Sigmoid colon (tissue), 7 donors: ENCODE data around the gene TRIM65. TPM values are rescaled to one million over a fixed set of nuclear protein-coding genes. Genes with fewer than 3 reads are reported as not detected.
A peak's percentile ranks its signal among the peaks of the same experiment; 100 is the strongest.

Experiments
- DNase-seq: peaks from one replicate; pipeline ENCODE4 v3.0.0-alpha.2; 2019
- H3K27ac ChIP-seq, 4 donors: fragments of 200-600 bp; sonication (generic); one replicate each; pipeline ENCODE4 v1.5.1; 2016 to 2019; ENCODE audit warnings: mild to moderate bottlenecking in 1 of 4
- H3K27me3 ChIP-seq, 3 donors: fragments of 200-600 bp; sonication (generic); one replicate each; pipeline ENCODE4 v1.5.1; 2019; ENCODE audit warnings: mild to moderate bottlenecking in 1 of 3
- H3K36me3 ChIP-seq, 4 donors: fragments of 200-600 bp; sonication (generic); one replicate each; pipeline ENCODE4 v1.5.1; 2016 to 2019
- H3K4me1 ChIP-seq, 4 donors: fragments of 200-600 bp; sonication (generic); one replicate each; pipeline ENCODE4 v1.5.1; 2017 to 2019
- H3K4me3 ChIP-seq, 4 donors: fragments of 200-600 bp; sonication (generic); one replicate each; pipeline ENCODE4 v1.5.1; 2017 to 2019; ENCODE audit warnings: mild to moderate bottlenecking in 2 of 4, moderate library complexity in 1 of 4
- H3K9me3 ChIP-seq, 4 donors: fragments of 200-600 bp in 3 of 4; sonication (generic) in 3 of 4; one replicate each; pipeline versions ENCODE4 v1.5.1 to v1.6.1; 2013 to 2019
- CTCF ChIP-seq, 4 experiments: fragments of 450-650 bp in 3 of 4; fragments of 200-600 bp in 1 of 4; IDR thresholded peaks; one replicate each; pipeline ENCODE4 v1.5.1; 2016 to 2019; ENCODE audit warnings: antibody characterized with exemption in 4 of 4, mild to moderate bottlenecking in 3 of 4, moderate library complexity in 2 of 4
- EP300 ChIP-seq, 4 donors: sonication (generic); formaldehyde crosslinking; IDR thresholded peaks; one replicate each; pipeline ENCODE4 v1.6.1; 2017; ENCODE audit warnings: antibody characterized with exemption in 4 of 4
- POLR2A ChIP-seq, 2 donors: fragments of 450-650 bp; IDR thresholded peaks; one replicate each; pipeline ENCODE4 v1.6.1; 2016; ENCODE audit warnings: antibody characterized with exemption in 2 of 2, mild to moderate bottlenecking in 2 of 2, moderate library complexity in 2 of 2
- POLR2AphosphoS5 ChIP-seq, 4 donors: sonication (generic); formaldehyde crosslinking; IDR thresholded peaks; one replicate each; pipeline ENCODE4 v1.6.1; 2017; ENCODE audit warnings: antibody characterized with exemption in 4 of 4
- WGBS, 2 donors: extraction: QIAGEN DNeasy Blood & Tissue Kit; methylation state at CpG; one replicate each; pipeline ENCODE4 v1.1.7; 2013; 5-methylcytosine and 5-hydroxymethylcytosine counted together
- intact Hi-C: fragments of 100-400 bp; cut with DNase I; formaldehyde crosslinking; loops from one replicate; pipeline ENCODE4 v1.15.1; 2023
- polyA plus RNA-seq, 3 donors: library from polyadenylated mRNA; stranded (reverse); fragments of 200-250 nt; gene quantifications; one replicate each; pipeline ENCODE4 v1.2.3, GENCODE V29; 2013
- total RNA-seq, 4 donors: library from RNA; depleted of rRNA; stranded (reverse); fragments of >200 nt; gene quantifications; one replicate each; pipeline ENCODE4 v1.1.0, GENCODE V29; 2016
- donor health status: healthy with polysubstance abuse.
- donor health status: Bipolar disorder and iron deficiency.
- donor health status: healthy.

The TRIM65 gene
- total and polyA plus RNA-seq, 7 donors, result 7.2 to 27.5 (median 22.4) TPM

DNA sequence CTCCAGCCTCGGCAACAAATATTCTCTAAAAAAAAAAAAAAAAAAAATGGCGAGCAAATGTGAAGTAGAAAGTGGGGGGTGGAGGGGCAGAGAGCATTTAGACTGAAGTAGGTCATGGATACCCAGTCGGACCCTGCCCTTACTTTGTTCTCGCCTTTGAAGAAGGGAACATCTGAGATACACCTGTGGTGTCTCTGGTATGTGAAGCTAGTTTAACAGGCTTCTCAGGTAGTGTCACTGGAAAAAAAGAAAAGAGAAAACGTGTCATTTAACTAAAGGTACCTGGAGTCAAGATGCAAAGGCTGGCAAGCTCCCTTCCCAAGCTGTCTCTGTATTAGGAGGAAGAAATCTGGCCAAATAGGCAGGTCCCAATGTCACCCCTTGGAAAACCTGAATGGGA lies 36.1 kb upstream of the TRIM65 start:
- no peaks in the 10 kb centered on the region for H3K4me1 ChIP-seq
- DNase-seq, result no peak
- 89 to 94% methylated on average over 5 of the region's 5 CpGs for WGBS, 2 donors
- intact Hi-C loops, result no loop called here
- no peaks in the 10 kb centered on the region for H3K9me3 ChIP-seq
- no peak overlapping the region for H3K27ac ChIP-seq
- no peak overlapping the region for H3K4me3 ChIP-seq
- TF ChIP-seq POLR2A (IDR thresholded peaks at IDR 0.05) (no peak), POLR2AphosphoS5 (IDR thresholded peaks at IDR 0.05) (no peak), EP300 (IDR thresholded peaks at IDR 0.05) (no peak), CTCF (IDR thresholded peaks at IDR 0.05) (no peak)
- H3K36me3 ChIP-seq, result no peaks in the 10 kb centered on the region
- H3K27me3 ChIP-seq, result no peaks in the 10 kb centered on the region

DNA sequence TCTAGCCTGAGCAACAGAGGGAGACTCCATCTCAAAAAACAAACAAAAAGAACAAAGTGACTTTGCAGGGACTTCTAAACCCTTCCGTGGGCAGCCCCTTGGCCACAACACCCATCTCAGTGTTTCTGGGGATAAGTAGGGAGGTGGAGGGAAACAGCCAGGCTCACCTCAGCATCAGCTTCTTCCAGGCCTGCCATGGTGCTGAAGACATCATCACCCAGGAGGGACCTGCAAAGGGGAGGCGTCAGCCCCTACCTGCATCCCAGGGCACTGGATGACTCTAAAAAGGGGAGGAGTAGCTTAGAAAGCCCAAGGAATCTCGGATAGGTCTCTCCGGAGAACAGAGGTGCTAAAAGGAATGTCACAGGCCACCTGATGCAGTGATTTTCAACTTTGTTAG lies 34.3 kb upstream of the TRIM65 start:
- Histone ChIP-seq H3K4me1 (no peaks in the 10 kb centered on the region), H3K4me3 (no peak overlapping the region), H3K27ac (no peak overlapping the region), H3K36me3 (peaks cover 0 to 9% (median 0%) of the 10 kb centered on the region in 4 donors), H3K27me3 (no peaks in the 10 kb centered on the region), H3K9me3 (no peaks in the 10 kb centered on the region)
- intact Hi-C loops, result no loop called here
- no peak for DNase-seq
- 91 to 95% methylated on average over 4 of the region's 4 CpGs for WGBS, 2 donors
- no peak for TF ChIP-seq POLR2A (IDR thresholded peaks at IDR 0.05)
- no peak for TF ChIP-seq EP300 (IDR thresholded peaks at IDR 0.05)
- TF ChIP-seq POLR2AphosphoS5 (IDR thresholded peaks at IDR 0.05), result no peak
- no peak for TF ChIP-seq CTCF (IDR thresholded peaks at IDR 0.05)

DNA sequence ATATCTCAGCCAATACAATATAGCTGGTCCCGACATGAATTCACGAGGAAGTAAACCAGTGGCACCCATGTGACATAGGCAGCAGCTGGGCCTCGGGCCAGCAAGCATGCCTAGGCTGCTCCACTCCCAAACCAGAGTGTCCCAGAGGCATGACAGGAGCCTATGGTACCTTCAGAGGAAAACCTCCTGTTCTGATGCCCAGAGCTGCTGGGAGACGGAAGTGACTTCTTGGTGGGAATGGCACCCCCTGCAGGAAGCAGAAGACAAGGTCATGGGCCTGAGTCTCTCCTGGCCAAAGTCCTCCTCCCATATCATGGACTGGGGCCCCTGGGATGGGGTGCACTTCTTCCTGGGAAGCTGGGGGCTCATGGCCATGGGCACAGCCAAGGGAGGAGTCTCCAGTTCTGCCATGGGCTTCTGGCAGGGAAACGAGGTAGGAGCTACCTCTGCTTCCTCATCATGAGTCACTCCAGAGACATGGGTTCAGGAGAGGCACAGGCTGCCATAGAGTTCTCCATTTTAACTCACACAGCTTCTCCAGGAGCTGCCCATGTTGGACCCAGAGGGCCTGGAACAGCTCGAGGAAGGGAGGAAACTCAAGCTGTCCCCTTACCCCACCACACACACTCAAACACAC lies 30.7 kb upstream of the TRIM65 start:
- intact Hi-C loops, result no loop called here
- no peaks in the 10 kb centered on the region for H3K9me3 ChIP-seq
- H3K4me3 ChIP-seq, result no peak overlapping the region
- H3K36me3 ChIP-seq, result peaks cover 0 to 26% (median 0%) of the 10 kb centered on the region in 4 donors
- TF ChIP-seq POLR2A (IDR thresholded peaks at IDR 0.05) (no peak), CTCF (IDR thresholded peaks at IDR 0.05) (peak in 1 of 4 experiments; percentile 32), EP300 (IDR thresholded peaks at IDR 0.05) (no peak)
- H3K27ac ChIP-seq, result no peak overlapping the region
- H3K27me3 ChIP-seq, result no peaks in the 10 kb centered on the region
- no peak for DNase-seq
- no peaks in the 10 kb centered on the region for H3K4me1 ChIP-seq
- WGBS, 2 donors, result 42 to 68% methylated on average over 6 of the region's 6 CpGs

DNA sequence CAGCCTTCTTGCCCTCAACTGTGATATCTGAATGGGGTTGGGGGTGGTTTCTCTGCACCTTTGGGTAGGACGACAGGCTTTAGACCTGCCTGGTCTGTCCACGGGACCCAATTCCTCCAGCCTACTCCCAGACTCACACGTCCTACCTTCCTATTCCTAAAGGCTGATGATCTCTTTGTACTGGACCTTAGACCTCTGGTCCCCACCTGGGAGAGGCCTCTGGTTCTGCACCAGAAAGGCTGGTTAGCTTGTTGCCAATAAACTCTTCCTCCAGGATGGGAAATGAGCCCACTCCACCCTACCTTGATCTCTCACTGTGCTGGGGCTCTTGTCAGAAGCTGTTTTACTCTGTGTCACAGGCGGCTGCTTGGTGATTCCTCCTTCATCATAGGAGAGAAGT lies 29.7 kb upstream of the TRIM65 start:
- peaks cover 0 to 32% (median 0%) of the 10 kb centered on the region in 4 donors for H3K36me3 ChIP-seq
- H3K4me3 ChIP-seq, result no peak overlapping the region
- no peaks in the 10 kb centered on the region for H3K27me3 ChIP-seq
- 95% methylated on average over 4 of the region's 4 CpGs for WGBS, 2 donors
- no peak for DNase-seq
- H3K27ac ChIP-seq, result no peak overlapping the region
- intact Hi-C loops, result no loop called here
- H3K4me1 ChIP-seq, result no peaks in the 10 kb centered on the region
- H3K9me3 ChIP-seq, result no peaks in the 10 kb centered on the region
- TF ChIP-seq CTCF (IDR thresholded peaks at IDR 0.05) (no peak), POLR2A (IDR thresholded peaks at IDR 0.05) (no peak), POLR2AphosphoS5 (IDR thresholded peaks at IDR 0.05) (no peak), EP300 (IDR thresholded peaks at IDR 0.05) (no peak)

- TF ChIP-seq EP300 (IDR thresholded peaks at IDR 0.05), result no peak
- Histone ChIP-seq H3K36me3 (peaks cover 0 to 32% (median 0%) of the 10 kb centered on the region in 4 donors), H3K4me1 (no peaks in the 10 kb centered on the region), H3K27me3 (no peaks in the 10 kb centered on the region), H3K4me3 (no peak overlapping the region), H3K9me3 (no peaks in the 10 kb centered on the region), H3K27ac (no peak overlapping the region)
- WGBS, 2 donors, result 96% methylated on average over 15 of the region's 15 CpGs
- no peak for DNase-seq
- intact Hi-C loops, result no loop called here
Observed at GRCh38 chr17:75925912-75926311, 29.2 kb upstream of the TRIM65 start.
